ENCODE results near the gene NLRP12.
A peak's percentile ranks its signal among the peaks of the same experiment; 100 is the strongest.
"Not testable (repeated sequence)": the region's sequence is repeated elsewhere in the genome, so short reads cannot be mapped to it uniquely, and the experiment has no call there.

NLRP12 gene, protein sequence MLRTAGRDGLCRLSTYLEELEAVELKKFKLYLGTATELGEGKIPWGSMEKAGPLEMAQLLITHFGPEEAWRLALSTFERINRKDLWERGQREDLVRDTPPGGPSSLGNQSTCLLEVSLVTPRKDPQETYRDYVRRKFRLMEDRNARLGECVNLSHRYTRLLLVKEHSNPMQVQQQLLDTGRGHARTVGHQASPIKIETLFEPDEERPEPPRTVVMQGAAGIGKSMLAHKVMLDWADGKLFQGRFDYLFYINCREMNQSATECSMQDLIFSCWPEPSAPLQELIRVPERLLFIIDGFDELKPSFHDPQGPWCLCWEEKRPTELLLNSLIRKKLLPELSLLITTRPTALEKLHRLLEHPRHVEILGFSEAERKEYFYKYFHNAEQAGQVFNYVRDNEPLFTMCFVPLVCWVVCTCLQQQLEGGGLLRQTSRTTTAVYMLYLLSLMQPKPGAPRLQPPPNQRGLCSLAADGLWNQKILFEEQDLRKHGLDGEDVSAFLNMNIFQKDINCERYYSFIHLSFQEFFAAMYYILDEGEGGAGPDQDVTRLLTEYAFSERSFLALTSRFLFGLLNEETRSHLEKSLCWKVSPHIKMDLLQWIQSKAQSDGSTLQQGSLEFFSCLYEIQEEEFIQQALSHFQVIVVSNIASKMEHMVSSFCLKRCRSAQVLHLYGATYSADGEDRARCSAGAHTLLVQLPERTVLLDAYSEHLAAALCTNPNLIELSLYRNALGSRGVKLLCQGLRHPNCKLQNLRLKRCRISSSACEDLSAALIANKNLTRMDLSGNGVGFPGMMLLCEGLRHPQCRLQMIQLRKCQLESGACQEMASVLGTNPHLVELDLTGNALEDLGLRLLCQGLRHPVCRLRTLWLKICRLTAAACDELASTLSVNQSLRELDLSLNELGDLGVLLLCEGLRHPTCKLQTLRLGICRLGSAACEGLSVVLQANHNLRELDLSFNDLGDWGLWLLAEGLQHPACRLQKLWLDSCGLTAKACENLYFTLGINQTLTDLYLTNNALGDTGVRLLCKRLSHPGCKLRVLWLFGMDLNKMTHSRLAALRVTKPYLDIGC

DNA sequence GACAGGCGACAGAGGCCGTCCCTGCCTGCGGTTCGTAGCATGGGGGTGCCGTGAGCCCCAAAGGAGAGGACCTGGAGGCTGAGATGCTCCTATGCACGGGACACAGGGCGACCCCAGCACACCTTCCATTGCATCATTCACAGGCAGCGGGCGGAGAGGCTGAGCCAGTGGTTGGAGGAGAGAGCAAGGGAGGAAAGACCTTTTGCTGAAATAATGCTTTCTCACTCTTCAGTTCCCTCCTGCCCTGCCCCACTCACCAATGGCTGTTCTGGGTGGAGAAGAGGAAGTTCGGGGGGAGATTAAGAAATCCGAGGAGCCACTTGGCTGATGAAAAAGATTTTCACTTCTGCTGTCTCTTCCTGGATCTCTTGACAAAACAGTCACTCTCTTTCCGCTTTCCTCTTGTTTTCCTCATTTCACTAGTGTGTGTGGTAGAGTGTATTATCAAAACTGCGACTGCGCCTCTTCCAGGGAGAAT lies at the start of gene NLRP12:
NLRP12 (minus strand) TSS at position 181 of the 478 bp plus-strand sequence; CDS start at position 41, 140 bp downstream.
- no peak for DNase-seq (ENCODE audit: low read depth in 2 of 2)

- DNase-seq (ENCODE audit: low read depth in 2 of 2), result no peak
Measured at GRCh38 chr19:53872762-53873161, 48.6 kb upstream of the NLRP12 start.

- DNase-seq (ENCODE audit: low read depth in 2 of 2), result no peak
Measured at GRCh38 chr19:53871454-53871853, 47.3 kb upstream of the NLRP12 start.

- DNase-seq (ENCODE audit: low read depth in 2 of 2), result no peak
Measured at GRCh38 chr19:53870485-53870844, 46.4 kb upstream of the NLRP12 start.

GRCh38 chr19:53869805-53870484 lies 45.8 kb upstream of the NLRP12 start:
- DNase-seq (ENCODE audit: low read depth in 2 of 2), result not testable (repeated sequence)

DNA sequence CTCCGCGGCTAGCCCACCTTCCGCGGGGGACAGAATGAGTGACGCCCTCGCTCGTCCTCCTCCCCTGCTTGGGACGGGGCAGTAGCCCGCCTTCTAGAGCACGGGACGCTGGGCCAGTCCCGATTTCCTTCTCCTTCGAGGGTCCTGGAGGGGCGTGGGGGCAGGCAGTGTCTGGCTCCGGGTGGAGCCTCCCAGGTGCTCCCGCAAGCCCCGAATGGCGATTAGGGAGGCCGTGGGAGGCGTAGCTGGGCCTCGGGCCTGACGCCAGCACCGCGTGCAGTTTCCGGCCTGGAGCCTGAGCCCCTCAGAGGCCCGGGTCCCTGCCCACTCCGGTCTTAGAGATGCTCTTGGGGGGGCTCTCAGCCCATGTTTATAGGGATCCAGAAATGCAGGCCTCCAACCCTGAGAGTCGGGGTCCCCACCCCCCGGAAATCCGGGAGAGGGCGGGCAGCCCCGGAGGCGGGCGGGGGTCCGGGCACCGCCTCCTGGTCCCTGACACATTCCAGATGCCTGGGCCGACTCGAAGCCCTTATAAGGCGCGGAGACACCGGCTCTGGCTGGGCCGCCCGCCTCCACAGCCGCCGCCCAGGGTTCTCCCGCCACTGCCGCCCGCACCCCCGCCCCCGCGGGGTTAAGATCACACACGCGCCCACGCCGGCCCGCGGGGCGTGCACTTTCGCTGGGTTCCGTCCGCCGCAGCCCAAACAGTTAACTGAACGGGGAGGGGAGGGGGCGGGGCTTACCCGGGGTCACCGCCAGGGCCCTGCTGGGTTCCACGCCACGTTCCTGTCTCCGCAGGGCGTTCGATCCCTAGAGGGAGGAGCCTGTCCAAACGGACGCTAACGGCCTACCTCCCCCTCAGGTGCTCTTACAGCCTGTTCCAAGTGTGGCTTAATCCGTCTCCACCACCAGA lies 45.0 kb upstream of the NLRP12 start:
- DNase-seq (ENCODE audit: low read depth in 2 of 2), result peak; percentile 68 to 85

DNA sequence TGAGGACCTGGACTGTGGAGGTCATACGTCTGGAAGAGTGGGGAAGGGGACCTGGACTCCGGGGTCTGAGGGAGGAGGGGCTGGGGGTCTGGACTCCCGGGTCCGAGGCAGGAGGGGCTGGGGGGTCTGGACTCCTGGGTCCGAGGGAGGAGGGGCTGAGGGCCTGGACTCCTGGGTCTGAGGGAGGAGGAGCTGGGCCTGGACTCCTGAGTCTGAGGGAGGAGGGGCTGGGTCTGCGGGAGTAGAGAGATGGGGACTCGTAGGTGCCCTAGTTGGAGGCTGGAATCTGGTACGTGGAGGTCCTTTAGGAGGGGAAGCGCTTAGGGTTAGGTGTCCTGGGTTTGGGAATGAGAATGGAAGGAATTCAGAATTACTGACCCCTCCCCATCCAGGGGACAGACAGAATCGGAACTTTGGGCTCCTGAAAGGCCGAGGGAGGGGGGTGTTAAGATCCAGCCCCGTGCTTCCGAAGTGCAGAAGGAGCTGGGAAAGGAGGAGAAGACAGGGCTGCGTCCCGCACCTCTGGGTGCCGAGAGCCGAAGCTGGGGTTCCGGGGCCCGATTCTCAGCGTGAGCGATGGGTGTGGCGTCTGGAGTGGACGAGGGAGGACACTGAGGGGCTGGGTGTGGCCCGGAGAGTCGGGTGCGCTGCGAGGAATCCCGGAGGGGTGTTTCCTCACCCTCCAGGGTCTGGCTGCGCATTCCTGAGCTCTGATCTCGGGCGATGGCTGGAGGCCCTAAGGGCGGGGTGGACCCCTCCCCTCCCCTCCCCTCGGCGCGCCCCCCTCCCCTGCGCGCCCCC lies 44.2 kb upstream of the NLRP12 start:
- no peak for DNase-seq (ENCODE audit: low read depth in 2 of 2)

GRCh38 chr19:53867225-53868090 lies 43.3 kb upstream of the NLRP12 start, which contains the start of gene MYADM:
TSS of gene MYADM (plus strand) at chr19:53867883. CDS start at chr19:53873530, 5,647 bp downstream.
- peak; percentile 97 to 99 for DNase-seq (ENCODE audit: low read depth in 2 of 2)

DNA sequence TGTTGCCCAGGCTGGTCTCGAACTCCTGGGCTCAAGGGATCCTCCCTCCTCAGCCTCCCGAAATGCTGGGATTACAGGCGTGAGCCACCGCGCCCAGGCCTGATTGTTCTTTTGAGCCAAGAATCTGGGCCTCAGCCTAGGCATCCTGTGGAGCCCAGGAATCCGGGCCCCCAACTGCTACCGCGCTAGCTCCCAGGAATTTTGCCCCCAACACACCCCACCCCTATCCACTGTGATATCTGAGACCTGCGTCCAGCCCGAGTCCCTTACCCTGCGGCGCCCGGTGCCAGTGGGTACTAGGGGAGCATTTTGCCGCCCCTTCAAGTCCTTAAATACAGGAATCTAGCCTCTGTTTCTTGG lies 42.7 kb upstream of the NLRP12 start:
- no peak for DNase-seq (ENCODE audit: low read depth in 2 of 2)

GRCh38 chr19:53865918-53866864 lies 42.1 kb upstream of the NLRP12 start:
- DNase-seq (ENCODE audit: low read depth in 2 of 2), result peak in 1 of 2 donors; percentile 50

- no peak for DNase-seq (ENCODE audit: low read depth in 2 of 2)
Measured at GRCh38 chr19:53865523-53865917, 41.4 kb upstream of the NLRP12 start.

DNA sequence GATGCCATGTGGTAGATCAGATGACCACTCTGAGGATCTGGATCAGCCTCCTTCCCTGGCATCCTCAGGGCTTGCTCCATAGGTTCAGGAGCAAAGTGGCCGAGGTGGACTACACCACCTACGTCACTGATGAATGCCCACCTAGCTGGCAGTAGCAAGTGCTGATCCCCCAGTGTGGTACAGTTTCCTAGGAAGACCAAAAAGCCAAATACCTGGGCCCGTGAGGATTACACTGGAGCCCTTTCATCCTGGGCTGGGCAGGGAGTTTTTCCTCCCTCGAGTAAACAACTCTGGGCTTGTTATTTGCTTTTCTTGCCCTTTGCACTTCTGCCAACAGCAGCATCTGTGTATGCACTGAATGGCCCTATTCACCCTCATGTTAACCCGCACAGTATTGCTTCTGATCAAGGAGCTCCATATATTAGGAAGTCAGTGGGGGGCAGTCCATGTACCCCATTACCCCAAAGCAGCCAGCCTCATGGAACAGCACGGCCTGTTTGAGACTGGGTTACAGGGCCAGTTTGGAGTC lies 40.3 kb upstream of the NLRP12 start:
- DNase-seq (ENCODE audit: low read depth in 2 of 2), result no peak

- DNase-seq (ENCODE audit: low read depth in 2 of 2), result no peak
Measured at GRCh38 chr19:53853707-53854106, 29.6 kb upstream of the NLRP12 start.

DNA sequence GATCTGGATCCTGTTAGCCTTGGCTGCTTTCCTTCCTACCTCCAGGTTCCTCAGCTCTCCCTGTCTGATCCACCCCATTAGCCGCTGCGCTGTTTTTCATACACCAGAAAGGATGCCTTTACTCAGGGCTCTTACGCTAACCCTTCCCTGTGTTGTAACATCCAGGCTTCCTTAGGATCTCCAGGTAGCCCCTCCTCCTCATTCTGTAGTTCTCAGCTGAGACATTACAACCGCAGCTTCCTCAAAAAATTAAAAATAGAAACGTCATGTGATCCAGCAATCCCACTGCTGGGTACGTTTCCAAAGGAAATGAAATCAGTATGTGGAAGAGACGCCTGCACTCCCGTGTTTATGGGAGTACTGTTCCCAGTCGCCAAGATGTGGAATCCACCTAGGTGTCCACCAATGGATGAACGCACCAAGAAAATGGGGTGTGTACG lies 25.1 kb upstream of the NLRP12 start:
- no peak for DNase-seq (ENCODE audit: low read depth in 2 of 2)

GRCh38 chr19:53847555-53847954 lies 23.4 kb upstream of the NLRP12 start:
- no peak for DNase-seq (ENCODE audit: low read depth in 2 of 2)

GRCh38 chr19:53844849-53845246 lies 20.7 kb upstream of the NLRP12 start:
- DNase-seq (ENCODE audit: low read depth in 2 of 2), result no peak

GRCh38 chr19:53840914-53841313 lies 16.8 kb upstream of the NLRP12 start:
- DNase-seq (ENCODE audit: low read depth in 2 of 2), result not testable (repeated sequence)
